GM21717 (cell line): ENCODE measurements around the gene FBXW4.
A peak's percentile ranks its signal among the peaks of the same experiment; 100 is the strongest.

Source experiments
- ATAC-seq: cut with Tn5 transposase; IDR thresholded peaks from one replicate; pipeline ENCODE4 v1.9.1; 2021; ENCODE audit warnings: mild to moderate bottlenecking, moderate library complexity; ENCODE audit not compliant: unreplicated experiment

FBXW4 gene

DNA sequence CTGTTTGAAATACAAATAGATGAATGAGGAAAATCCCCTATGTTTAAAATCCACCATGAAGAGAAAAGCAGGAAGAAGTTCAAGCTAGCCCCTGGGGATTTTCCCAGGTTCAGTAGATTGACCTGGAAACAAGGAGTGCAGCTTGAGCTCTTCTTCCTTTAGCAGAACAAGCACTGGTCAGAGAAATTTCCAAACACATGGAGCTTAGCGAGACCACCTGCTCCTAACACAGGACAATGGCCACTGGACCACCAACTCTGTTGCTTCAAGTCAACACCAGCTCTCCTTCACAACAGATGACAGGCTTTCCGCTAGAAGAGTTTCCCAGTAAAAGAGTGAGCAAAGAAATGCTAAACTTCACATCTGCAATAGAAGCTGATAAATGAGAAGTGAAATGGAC lies 9.4 kb upstream of the FBXW4 start:
- no peak for ATAC-seq

DNA sequence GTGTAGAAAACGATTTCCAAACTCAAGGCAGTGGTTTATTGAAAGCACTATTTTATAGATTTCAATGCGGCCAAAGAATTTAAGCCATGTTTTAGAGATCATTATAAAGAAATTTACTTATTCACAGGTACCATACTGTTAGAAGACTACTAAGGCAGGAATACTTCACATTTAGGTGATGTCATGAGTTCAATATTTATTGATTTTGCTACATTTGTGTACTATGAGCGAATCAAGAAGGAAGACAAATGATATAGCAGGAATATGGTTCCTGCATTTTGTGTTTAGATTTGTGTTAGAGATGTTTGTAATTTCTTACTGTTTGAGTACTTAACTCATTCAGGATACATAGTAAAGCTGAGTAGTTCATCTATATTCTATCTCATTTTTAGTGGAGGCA lies 1.7 kb upstream of the FBXW4 start:
- no peak for ATAC-seq

DNA sequence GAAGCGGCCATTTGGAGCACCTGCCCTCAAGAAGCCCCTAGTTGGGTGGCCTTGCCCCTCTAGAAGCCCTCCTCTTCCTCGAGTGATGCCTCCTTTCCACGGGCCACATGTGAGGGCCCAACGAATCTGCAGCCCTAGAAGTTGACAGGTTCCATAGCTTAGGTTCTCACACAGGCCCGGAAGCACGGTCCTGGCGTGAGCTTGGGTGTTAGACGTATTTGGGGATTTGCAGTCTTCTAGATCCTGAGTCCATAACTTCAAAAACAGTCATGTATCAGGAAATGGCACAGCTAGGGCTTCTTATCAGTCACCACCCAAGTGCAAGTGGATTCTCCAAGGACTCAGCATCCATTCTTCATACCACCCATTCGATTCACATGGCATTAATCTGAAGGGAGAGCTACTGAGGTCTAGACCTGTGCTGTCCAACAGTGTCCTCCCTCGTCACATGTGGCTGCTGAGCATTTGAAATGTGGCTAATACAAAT lies 477 bp upstream of the FBXW4 start:
- ATAC-seq: no peak

DNA sequence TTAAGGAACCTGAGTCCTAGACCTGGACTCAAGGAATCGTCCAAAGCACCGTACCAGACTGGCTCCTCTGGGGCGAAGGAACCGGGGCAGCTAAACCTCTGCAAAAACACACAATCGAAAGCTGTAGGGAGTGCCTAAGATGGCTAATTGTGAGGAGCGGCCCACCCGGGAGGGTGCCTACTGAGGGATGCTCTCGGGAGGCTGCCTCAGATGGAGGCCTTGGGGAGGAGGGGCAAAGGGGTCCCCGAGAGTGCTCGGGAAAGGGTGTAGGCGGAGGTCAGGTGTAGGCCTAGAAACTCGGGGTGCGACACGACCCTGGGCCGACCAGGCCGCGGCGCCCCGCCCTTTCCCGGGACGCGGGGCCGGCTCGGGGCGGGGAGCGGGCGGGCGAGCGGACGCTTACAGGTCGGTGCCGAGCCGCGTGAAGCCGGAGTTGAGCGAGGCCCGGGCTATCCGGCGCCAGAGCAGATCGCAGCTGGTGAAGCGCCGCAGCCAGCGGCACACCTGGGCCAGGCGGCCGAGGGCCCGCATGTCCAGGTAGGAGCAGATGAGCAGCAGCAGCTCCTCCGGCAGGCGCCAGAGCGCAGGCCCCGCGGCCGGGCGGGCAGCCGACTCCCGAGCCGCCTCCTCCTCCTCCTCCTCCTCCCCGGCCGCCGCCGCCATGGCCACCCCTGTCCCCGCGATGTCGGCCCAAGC lies 844 bp downstream of the FBXW4 start:
- peak; percentile 56 for ATAC-seq

DNA sequence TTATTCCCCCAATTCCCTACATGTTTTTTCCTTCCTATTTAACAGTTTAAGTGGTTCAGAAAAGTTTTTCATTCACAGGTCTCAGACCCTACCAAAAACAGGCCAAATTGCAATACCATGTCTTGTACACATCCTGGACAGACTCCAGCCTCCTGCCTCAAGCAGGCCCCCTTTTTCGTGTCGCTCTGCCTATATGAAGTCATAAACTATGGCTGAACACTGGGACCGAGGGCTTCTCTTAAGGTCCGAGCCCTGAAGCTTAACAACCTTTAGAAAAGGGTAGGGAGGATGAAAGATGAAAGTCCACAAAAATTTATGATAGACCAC lies 1.4 kb downstream of the FBXW4 start:
- peak; percentile 31 for ATAC-seq

DNA sequence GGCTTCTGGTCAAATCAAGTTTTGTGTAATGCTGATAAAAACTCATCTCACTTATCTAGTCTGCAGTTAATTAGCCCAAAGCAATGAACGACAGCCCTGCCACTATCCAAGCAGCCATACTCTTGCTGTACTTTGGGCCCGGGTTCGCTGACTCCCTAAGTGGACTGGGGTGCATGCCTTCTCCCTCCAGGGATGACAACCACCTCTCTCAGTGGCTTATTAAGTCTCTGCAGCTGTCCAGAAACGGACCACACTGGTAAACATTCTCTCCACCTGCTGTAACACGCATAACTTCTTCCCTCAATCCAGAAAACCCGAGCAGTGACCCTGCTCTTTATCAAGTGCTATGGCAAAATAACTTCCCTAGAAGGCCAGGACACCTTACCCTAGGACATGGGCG lies 3.9 kb downstream of the FBXW4 start:
- no peak for ATAC-seq

DNA sequence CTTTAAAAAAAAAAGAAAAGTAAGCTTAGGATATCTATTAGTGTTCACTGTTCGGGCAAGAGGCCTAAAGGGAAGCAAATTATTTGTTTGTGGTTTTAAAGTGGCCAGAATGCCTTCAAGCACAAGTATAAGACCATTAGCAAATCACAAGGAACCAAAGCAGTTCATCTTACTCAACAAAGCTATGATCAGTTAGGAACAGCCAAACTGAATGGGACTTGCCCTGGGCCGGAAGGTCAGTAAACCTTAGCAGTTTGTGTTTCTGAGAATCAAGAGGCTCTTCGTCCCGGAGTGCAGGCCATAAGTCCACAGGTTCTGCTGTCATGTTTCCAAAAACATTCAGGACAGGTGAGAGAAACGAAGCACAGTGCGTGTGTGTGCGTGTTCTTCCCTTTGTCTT lies 4.5 kb downstream of the FBXW4 start:
- ATAC-seq: no peak

DNA sequence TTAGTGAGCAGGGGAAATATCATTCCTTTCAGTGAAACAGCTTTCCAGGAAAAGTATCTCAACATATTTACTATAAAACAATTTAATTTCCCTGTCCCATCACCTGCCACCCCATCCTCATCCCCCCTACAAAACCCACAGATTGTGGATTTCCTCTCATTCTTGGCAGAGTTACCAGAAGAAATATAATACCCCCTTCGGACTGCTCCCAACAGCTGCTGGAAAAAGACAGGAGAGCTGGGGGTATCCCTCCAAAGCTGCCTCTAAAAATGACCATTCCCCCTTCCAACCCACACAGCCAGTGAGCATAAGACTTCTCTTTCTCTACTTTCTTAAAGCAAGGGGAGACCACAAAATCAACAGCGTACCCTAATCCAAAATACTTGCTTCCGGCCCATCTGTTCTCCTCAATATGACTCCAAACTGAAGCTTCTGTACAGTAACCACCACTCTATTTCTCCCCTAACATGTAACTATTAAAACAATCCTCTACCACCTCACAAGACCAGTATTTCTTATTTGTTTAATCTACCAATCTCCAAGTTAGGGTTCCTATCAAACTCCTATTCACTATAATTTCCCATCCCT lies 7.8 kb downstream of the FBXW4 start:
- no peak for ATAC-seq

DNA sequence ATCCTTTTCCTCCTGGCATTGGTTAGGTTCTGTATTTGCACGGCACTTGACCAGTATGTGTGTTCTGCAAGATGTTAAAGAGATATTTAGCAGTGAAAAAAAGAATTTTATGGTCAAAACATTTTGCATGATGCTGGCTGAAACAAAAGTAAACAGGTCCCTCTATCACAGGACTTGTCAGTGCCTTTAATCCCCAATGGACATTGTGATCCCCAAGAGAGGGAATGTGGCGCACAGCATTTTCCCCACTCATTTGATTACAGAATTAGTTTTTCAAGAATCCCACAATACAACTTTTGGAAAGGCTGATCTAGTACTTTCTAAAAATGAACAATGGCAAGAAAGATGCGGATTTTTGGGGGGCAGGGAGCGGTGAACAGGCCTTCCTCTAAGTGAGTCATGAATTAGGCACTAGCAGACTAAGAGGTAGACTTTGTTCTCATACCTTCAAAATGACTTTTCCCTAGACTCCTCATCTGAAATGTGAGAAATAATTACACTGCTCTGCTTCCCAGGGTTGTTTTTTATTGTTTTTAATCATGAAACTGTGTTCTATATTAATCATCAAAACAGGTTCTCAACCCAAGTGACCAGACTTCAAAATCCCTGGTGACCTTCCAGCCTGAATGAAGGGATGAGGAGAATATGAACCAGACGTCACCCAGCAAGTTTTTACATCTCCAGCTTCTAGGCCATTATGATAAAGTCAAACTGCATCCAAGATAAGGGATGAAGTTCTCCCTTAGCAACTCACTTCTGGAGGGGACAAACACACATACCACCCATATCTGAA lies 8.6 kb downstream of the FBXW4 start:
- ATAC-seq: no peak

DNA sequence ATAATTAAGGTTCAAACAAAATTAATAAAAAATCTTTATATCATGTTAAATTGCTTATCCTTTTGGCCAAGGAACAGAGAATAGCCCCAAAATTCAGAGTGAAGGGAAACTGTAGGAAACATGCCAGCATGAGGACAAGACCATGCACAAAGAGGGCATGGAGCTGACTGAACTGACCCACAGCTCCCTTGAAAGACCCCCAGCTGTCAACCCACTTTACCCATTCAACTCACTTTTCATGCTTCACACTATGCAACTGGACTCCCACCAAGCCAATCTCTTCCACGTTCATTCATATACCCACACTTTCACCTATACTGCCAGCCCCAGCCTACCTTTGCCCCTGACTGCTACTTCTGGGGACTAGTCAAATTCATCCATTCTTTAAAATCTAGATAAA lies 10.2 kb downstream of the FBXW4 start:
- ATAC-seq: no peak

DNA sequence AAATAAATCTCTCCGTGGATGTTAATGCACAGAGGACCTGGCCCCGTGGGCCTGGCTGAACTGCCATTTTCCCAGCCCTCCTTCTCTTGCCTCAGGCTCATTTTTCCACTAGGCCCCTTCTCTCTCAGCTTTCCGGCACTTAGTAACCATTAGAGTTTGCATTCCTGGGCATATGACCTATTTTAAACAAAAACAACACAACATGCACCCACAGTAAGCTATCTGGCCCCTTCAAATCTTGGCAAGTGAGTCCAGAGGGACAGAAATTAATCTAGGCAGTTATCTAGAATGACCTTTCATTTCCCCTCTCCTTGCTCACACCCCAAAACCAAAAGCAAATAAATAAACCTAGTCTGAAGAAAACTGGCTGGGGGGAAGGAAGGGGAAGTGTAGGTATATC lies 11.7 kb downstream of the FBXW4 start:
- no peak for ATAC-seq

DNA sequence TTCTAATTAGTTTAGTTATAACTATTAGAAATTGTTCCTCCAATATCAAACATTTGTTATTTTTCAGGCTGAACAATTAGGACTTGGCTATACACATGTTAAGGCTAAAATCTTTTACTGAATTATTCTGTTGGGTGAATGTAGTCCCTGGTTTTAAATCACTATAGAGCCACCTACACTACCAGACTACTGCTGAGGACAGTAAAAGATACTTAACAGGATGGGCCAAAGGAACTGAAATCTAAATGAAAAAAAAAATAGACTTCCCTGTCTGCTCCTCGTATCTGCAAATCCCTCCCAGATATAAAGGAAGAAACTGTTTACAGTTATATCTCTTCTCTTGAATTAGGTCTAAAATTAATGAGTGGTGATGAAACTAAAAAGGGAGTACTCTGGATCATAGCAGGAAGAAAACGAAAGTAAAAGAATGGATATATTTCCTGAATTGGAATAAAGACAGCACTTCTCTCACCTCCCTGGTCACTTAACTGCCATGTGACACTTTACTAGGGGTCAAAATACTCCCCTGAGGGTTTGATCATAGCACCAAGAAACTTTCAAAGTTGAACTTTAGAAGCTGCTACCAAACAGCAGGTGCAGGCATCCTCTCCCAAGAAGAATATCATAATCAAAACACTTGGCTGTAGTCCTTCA lies 12.7 kb downstream of the FBXW4 start:
- no peak for ATAC-seq

DNA sequence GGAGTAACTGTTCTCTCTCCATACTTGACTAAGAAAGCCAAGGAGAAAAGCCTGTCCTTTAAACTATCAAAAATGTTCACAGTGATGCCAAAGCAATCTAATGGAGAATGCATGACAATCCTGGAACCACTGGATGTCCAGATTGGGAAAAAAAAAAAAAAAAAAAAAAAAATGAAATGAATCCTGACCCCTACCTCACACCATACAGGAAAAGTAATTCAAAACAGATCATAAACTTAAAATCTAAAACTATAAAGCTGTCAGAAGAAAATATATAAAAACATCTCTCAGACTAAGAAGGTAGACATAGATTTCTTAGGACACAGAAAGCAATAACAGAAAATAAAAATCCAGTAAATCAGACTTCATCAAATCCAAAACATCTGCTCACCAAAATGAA lies 18.4 kb downstream of the FBXW4 start:
- ATAC-seq: no peak

DNA sequence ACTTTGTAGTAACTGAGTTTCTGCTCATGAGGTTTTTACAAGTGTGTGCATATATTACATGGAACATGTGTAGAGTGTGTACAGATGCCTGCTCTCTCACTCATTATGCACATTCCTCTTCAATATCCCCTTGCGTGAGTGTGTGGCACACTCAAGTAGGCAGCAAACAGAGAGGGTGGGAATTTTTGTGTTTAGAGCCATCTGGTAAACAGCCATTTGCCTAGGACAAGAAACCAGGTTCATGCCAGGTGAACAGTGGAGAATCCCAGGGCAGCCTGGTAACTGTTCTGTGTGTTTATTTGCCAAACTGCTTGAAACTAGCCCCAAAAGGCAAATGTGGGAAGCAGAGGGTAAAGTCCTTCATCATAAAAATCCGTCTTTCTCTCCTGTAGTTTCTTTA lies 19.9 kb downstream of the FBXW4 start:
- ATAC-seq: no peak

DNA sequence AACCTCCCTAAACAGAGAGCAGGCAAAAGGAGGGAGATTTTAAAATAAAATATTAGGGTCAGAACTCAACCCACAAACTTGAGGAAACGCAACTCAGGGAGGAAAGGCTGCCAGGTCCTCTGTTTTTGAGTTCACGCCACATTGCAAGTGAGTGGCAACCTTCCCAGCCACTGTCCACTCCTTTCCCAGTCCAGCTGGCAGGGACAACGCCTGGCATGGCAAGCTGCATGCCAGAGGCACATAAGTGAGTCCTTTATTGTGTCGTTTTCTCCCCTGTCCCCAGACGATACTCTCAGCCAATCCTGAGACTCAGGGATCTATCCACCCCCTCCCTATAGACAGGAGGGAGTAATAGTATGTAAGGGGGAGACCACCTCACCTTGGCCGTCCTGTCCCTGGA lies 22.4 kb downstream of the FBXW4 start:
- no peak for ATAC-seq

DNA sequence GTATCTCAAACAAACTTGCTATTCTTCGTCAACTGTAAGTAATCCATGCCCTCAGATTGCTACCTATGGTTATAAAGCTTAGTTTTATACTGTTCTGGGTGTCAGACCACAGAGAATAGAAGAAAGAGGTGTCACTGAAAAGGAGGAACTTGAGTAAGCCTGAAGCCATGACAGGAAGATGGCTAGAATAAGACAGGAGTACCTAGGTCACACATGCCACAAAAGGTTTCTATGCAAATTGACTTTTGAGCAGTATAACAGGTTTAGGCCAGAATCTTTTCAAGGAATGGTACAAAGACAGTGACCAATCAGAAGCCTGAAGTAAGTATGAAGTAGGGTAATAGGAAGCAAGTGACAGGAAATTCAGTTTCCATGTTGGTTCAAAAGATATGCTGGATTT lies 23.5 kb downstream of the FBXW4 start:
- peak; percentile 64 for ATAC-seq

DNA sequence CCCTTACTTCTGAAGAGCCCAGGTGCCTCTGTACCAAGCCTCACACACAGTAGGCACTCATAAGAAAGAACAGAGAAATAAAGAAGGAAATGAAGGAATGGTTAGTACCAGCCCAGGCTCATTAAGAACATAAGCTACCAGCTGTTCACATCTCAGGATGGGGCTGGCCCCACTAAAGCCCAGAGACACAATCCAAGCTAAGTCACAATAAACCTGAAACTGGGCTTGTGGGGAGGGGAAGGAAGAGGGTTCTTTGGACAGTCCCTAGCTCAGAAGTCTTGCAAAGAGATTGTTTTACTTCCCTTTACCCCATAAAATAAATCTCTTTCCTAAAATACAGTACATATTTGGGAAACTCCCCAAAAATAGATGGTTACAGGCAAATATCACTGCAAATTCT lies 24.3 kb downstream of the FBXW4 start:
- peak; percentile 59 for ATAC-seq

DNA sequence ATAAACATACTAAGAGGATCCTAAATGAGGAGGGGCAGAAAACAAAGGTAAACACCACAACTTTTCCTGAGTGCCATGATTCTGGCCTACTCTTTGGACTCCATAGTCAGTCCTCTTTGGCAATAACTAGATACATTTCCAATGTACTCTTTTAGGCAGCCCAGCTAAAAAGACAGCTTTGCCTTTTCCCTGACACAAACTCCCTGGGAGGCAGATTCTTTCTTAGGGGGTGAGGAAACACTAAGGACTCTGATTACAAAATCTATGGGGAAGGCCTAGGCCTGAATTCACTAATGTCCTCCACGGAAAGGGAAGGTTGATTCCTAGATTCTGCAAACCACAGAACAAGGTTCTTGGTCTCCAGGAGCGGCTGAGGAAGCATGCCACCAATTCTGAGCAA lies 25.8 kb downstream of the FBXW4 start:
- no peak for ATAC-seq

DNA sequence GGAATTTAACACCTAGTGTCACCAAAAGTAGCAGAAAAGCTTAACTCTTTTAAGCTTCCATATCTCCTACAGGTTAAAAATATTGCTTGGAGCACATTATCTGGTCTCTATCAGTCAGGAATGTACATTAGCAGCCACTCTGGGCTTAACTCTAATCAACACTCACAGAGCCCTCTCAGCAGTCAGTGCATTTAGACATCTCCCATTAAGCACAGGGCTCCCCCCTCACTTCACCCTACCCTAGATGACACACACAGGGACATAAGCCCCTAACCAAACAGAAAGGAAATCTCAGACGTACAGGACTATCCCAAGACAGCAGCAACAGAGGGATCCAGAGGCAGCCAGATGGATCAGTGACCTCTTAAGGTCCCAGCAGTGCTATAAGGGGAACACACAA lies 26.4 kb downstream of the FBXW4 start:
- no peak for ATAC-seq

DNA sequence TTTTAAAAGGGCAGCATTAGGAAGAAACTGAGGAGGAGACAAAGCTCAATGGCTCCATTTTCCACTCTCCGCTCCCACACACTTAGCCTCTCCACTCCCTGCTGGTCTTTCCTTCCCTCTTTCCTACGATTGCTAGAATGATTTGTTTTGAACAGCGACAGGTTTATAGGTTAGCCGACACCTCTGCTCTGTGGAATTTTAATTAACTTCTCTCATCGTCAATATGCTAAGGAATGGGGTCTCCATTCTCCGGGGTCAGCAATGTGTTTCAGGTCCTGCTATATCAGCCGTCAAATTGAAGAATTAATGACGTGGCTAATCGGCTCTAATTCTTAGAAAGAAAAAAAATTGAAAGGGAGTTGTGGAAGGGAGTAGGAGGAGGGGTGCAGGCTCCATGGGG lies 28.9 kb downstream of the FBXW4 start:
- ATAC-seq: no peak

DNA sequence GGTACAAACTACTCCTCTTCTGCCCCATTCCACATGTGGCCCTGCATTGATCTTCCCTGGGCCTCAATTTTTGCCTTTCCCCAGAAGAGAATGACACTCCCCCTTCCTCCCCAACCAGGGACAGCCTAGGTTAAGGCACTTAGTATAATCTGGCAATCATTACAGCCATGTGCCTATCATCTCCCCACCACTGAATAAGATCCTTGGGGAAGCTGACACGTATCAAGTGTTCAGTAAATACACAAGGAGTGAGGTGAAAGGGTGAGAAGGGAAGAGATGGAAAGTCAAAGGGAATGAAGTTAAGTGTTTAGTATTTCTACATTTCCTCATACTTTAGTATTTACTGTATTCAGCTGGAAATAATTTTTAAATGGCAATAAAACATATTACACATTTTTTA lies 31.9 kb downstream of the FBXW4 start:
- no peak for ATAC-seq

DNA sequence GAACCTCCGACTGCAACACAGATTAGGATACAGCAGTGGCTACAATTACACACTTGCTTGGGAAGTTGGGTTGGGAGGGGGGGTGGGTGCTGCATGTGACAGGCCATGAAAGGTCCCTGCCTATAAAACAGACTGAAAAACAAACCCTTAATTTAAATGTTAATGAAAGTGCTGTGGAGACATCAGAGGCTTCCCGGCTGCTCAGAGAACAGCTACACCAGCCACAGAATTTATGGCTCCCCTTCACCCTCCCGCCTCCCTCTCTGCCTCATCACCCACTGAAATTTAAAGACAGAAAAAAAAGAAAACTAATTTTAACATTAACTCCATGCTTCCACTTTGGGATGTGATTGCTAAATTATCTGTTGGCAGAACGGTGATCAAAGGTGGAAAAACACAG lies 34.7 kb downstream of the FBXW4 start:
- ATAC-seq: no peak
